ENCODE data around the gene CPSF4. TPM values are rescaled to one million over a fixed set of nuclear protein-coding genes. Genes with fewer than 3 reads are reported as not detected.
"Not testable (repeated sequence)": the region's sequence is repeated elsewhere in the genome, so short reads cannot be mapped to it uniquely, and the experiment has no call there.

CPSF4 gene
- total and polyA plus RNA-seq, 8 donors, result 4.5 to 43.8 (median 27.2) TPM

DNA sequence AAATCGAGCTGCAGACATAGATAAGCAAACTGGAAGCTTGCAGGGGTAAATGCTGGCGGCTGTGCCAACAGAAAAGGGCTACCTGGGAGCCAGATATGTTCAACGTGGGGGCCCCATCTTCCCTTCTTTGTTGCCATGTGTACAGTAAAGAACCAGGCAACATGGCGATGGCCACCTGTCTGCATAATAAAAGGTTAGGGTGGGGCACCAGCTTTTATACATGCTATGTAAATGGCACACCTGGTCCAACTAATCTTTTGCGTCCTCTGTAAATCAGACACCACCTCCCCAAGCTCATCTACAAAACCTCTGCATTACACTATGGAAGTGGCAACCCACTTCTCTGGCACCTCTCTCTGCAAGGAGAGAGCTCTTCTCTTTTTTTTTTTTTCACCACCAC, 16.1 kb upstream of the CPSF4 start:
- TF ChIP-seq EP300 (IDR thresholded peaks at IDR 0.05) (no peak), POLR2A (IDR thresholded peaks at IDR 0.05) (no peak), POLR2AphosphoS5 (IDR thresholded peaks at IDR 0.05) (no peak)
- TF ChIP-seq, protein P1, sequence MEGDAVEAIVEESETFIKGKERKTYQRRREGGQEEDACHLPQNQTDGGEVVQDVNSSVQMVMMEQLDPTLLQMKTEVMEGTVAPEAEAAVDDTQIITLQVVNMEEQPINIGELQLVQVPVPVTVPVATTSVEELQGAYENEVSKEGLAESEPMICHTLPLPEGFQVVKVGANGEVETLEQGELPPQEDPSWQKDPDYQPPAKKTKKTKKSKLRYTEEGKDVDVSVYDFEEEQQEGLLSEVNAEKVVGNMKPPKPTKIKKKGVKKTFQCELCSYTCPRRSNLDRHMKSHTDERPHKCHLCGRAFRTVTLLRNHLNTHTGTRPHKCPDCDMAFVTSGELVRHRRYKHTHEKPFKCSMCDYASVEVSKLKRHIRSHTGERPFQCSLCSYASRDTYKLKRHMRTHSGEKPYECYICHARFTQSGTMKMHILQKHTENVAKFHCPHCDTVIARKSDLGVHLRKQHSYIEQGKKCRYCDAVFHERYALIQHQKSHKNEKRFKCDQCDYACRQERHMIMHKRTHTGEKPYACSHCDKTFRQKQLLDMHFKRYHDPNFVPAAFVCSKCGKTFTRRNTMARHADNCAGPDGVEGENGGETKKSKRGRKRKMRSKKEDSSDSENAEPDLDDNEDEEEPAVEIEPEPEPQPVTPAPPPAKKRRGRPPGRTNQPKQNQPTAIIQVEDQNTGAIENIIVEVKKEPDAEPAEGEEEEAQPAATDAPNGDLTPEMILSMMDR (IDR thresholded peaks at IDR 0.05), result no peak
- Histone ChIP-seq H3K27me3 (no peaks in the 10 kb centered on the region), H3K9me3 (no peaks in the 10 kb centered on the region), H3K36me3 (peaks cover 56 to 88% (median 86%) of the 10 kb centered on the region in 4 donors), H3K27ac (no peak overlapping the region), H3K4me3 (no peak overlapping the region), H3K4me1 (no peaks in the 10 kb centered on the region)
- no peak for DNase-seq
- WGBS, 5 donors, result 51 to 75% (median 56%) methylated on average over 5 of the region's 5 CpGs
- intact Hi-C loops (cut with DNase I; ENCODE audit: low total_unique reads), result no loop called here

DNA sequence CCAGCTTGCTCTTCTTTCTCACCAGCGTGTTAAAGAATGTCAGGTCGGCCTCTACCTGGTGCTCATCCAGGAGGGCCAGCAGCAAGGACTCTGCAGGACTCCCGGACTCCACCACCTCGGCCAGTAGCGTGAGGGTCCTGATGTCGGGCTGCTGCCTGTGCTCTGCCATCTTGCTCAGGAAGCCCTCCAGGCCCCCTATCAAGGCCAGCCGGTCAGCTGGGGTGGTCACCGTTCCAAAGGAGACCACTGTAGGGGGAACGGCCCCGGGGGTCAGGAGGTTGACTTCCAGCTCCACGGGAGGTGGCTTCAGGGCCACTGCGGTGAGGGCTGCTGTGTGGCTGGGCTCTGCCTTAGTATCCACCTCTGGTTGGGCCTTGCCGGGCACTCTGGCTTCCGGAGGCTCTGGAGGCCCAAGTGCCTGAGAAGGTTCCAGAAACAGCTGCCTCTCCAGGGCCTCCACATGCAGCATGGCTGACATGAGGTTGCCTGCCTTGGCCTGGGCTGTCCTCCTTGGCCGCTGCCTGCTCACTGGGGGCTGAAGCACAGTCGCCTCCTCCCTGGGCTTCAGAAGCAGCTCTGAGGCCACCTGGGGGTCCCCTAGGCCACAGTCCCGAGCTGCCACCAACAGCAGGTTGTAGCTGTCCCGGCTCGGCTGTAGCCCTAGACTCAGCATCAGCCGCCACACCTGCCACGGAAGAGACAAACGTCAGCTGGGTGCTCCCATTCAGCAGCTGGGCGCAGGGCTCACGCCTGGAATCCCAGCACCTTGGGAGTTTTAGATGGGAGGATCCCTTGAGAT, 13.6 kb upstream of the CPSF4 start:
- DNase-seq, result no peak
- H3K9me3 ChIP-seq, result no peaks in the 10 kb centered on the region
- no peaks in the 10 kb centered on the region for H3K4me1 ChIP-seq
- intact Hi-C loops (cut with DNase I; ENCODE audit: low total_unique reads), result no loop called here
- H3K36me3 ChIP-seq, result peaks cover 50 to 87% (median 84%) of the 10 kb centered on the region in 4 donors
- H3K27me3 ChIP-seq, result no peaks in the 10 kb centered on the region
- WGBS, 5 donors, result 92 to 96% (median 94%) methylated on average over 14 to 24 of the region's 24 CpGs
- H3K27ac ChIP-seq, result no peak overlapping the region
- TF ChIP-seq EP300 (IDR thresholded peaks at IDR 0.05), result no peak
- no peak for TF ChIP-seq POLR2AphosphoS5 (IDR thresholded peaks at IDR 0.05)
- no peak for TF ChIP-seq POLR2A (IDR thresholded peaks at IDR 0.05)
- TF ChIP-seq, protein P1 (IDR thresholded peaks at IDR 0.05), result no peak
- no peak overlapping the region for H3K4me3 ChIP-seq

DNA sequence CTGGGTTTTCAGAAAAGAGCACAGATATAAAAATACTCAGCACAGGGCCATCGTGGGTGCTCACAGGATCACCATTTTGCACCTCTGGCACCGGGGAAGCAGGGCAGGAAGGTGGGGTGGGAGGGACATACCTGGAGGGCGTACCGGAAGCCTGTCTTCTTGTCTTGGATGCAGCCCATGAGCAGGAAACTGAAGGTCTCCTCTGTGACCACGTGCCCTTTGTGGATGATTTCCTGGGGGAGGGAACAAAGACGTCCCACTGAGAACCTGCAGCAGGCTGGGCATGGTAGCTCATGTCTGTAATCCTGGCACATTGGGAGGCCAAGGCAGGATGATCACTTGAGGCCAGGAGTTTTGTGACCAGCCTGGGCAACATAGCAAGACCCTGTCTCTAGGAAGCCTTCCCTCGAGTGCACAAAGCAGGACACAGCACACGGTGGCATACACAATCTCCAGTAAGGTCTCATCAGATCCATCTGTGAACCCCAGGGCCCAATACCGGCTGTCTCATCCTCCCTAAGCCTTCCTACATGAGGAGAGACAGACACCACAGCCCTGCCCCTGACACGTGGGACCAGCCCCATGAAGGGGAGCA, 9.7 kb upstream of the CPSF4 start:
- Histone ChIP-seq H3K27ac (no peak overlapping the region), H3K36me3 (peaks cover 47 to 93% (median 86%) of the 10 kb centered on the region in 4 donors), H3K9me3 (no peaks in the 10 kb centered on the region), H3K4me1 (no peaks in the 10 kb centered on the region), H3K27me3 (no peaks in the 10 kb centered on the region), H3K4me3 (no peak overlapping the region)
- WGBS, 5 donors, result 86 to 95% (median 87%) methylated on average over 9 to 10 of the region's 10 CpGs
- DNase-seq, result no peak
- intact Hi-C loops (cut with DNase I; ENCODE audit: low total_unique reads), result no loop called here
- TF ChIP-seq EP300 (IDR thresholded peaks at IDR 0.05) (no peak), POLR2AphosphoS5 (IDR thresholded peaks at IDR 0.05) (no peak), POLR2A (IDR thresholded peaks at IDR 0.05) (no peak)
- TF ChIP-seq, protein P1 (IDR thresholded peaks at IDR 0.05), result no peak

DNA sequence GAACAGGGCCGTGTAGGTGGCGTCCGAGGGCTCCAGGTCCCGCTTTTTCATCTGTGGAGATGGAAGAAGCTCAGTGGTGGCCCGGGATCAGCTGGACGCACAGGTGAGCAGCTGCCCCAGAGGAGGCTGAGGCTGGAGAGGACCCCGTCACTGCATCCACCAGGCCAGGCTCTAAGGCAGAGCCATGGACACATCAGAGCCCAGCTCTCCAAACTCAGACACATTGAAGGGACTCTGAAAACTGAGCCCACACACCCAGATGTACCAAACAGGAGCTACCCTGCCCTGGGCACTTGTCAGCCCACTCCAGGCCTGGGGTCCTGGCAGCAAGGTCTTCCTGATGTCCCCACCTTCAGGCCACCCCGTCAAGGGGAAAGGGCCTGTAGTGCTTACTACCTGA, 9.0 kb upstream of the CPSF4 start:
- no peak for DNase-seq
- no peaks in the 10 kb centered on the region for H3K4me1 ChIP-seq
- H3K27me3 ChIP-seq, result no peaks in the 10 kb centered on the region
- H3K4me3 ChIP-seq, result no peak overlapping the region
- TF ChIP-seq POLR2AphosphoS5 (IDR thresholded peaks at IDR 0.05) (no peak), POLR2A (IDR thresholded peaks at IDR 0.05) (no peak), EP300 (IDR thresholded peaks at IDR 0.05) (no peak)
- TF ChIP-seq, protein P1 (IDR thresholded peaks at IDR 0.05), result no peak
- H3K36me3 ChIP-seq, result peaks cover 42 to 93% (median 86%) of the 10 kb centered on the region in 4 donors
- intact Hi-C loops (cut with DNase I; ENCODE audit: low total_unique reads), result no loop called here
- no peaks in the 10 kb centered on the region for H3K9me3 ChIP-seq
- H3K27ac ChIP-seq, result no peak overlapping the region
- 89 to 99% (median 95%) methylated on average over 8 of the region's 8 CpGs for WGBS, 5 donors

DNA sequence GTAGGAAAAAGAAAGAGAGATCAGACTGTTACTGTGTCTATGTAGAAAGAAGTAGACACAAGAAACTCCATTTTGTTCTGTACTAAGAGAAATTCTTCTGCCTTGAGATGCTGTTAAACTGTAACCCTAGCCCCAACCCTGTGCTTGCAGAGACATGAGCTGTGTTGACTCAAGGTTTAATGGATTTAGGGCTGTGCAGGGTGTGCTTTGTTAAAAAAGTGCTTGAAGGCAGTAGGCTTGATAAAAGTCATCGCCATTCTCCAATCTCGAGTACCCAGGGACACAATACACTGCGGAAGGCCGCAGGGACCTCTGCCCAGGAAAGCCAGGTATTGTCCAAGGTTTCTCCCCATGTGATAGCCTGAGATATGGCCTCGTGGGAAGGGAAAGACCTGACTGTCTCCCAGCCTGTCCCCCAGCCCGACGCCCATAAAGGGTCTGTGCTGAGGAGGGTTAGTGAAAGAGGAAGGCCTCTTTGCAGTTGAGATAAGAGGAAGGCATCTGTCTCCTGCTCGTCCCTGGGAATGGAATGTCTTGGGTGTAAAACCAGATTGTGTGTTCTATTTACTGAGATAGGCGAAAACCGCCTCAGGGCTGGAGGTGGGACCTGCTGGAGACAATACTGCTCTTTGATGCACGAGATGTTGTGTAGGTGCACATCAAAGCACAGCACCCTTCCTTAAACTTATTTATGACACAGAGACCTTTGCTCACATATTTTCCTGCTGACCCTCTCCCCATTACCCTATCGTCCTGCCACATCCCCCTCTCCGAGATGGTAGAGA, 6.8 kb upstream of the CPSF4 start:
- H3K4me1 ChIP-seq; H3K4me3 ChIP-seq; H3K27me3 ChIP-seq; intact Hi-C loops (cut with DNase I; ENCODE audit: low total_unique reads); H3K9me3 ChIP-seq; DNase-seq; H3K27ac ChIP-seq: not testable (repeated sequence)
- 71 to 86% (median 80%) methylated on average over 13 of the region's 13 CpGs for WGBS, 5 donors
- peaks cover 44 to 83% (median 78%) of the 10 kb centered on the region in 4 donors for H3K36me3 ChIP-seq

Data from stomach (tissue), 9 donors.